ENCODE results near the gene POU3F1. TPM values are rescaled to one million over a fixed set of nuclear protein-coding genes. Genes with fewer than 3 reads are reported as not detected.

The POU3F1 gene
- total RNA-seq, 3 donors from 2014 or later = 0.29 TPM; not detected in 2

GRCh38 chr1:38063616-38064015, 17.0 kb upstream of the POU3F1 start:
- intact Hi-C loops (cut with DNase I; ENCODE audit: low total_unique reads) = loop anchor here (5.0 kb wide), 1 partner anchor 636 kb away; no protein-coding TSS in a partner anchor
- TF ChIP-seq POLR2A (IDR thresholded peaks at IDR 0.05) = no peak
- no peak for TF ChIP-seq CTCF (IDR thresholded peaks at IDR 0.05)
- no peak for TF ChIP-seq POLR2AphosphoS5 (IDR thresholded peaks at IDR 0.05)
- Histone ChIP-seq H3K4me3 (no peak overlapping the region), H3K9me3 (no peaks in the 10 kb centered on the region), H3K27me3 (no peaks in the 10 kb centered on the region), H3K27ac (no peak overlapping the region), H3K36me3 (no peaks in the 10 kb centered on the region), H3K4me1 (no peaks in the 10 kb centered on the region)
- DNase-seq (ENCODE audit: low spot score in 2 of 2) = no peak

- no peak for DNase-seq (ENCODE audit: low spot score in 2 of 2)
- Histone ChIP-seq H3K27ac (no peak overlapping the region), H3K4me1 (no peaks in the 10 kb centered on the region), H3K4me3 (no peak overlapping the region), H3K9me3 (no peaks in the 10 kb centered on the region), H3K36me3 (no peaks in the 10 kb centered on the region), H3K27me3 (no peaks in the 10 kb centered on the region)
- intact Hi-C loops (cut with DNase I; ENCODE audit: low total_unique reads) = loop anchor here (5.0 kb wide), 1 partner anchor 635 kb away; no protein-coding TSS in a partner anchor
- TF ChIP-seq POLR2AphosphoS5 (IDR thresholded peaks at IDR 0.05) = no peak
- TF ChIP-seq CTCF (IDR thresholded peaks at IDR 0.05) = no peak
- TF ChIP-seq POLR2A (IDR thresholded peaks at IDR 0.05) = no peak
Measured at GRCh38 chr1:38062361-38063288, 16.0 kb upstream of the POU3F1 start.

GRCh38 chr1:38061883-38062328, 15.3 kb upstream of the POU3F1 start:
- intact Hi-C loops (cut with DNase I; ENCODE audit: low total_unique reads) = loop anchor here (5.0 kb wide), 1 partner anchor 635 kb away; no protein-coding TSS in a partner anchor
- H3K27ac ChIP-seq = no peak overlapping the region
- no peak overlapping the region for H3K4me3 ChIP-seq

GRCh38 chr1:38061290-38061689, 14.7 kb upstream of the POU3F1 start:
- Histone ChIP-seq H3K27me3 (no peaks in the 10 kb centered on the region), H3K27ac (no peak overlapping the region), H3K4me1 (no peaks in the 10 kb centered on the region), H3K9me3 (no peaks in the 10 kb centered on the region), H3K36me3 (no peaks in the 10 kb centered on the region), H3K4me3 (no peak overlapping the region)
- intact Hi-C loops (cut with DNase I; ENCODE audit: low total_unique reads) = loop anchor here (5.0 kb wide), 1 partner anchor 634 kb away; no protein-coding TSS in a partner anchor
- TF ChIP-seq POLR2A (IDR thresholded peaks at IDR 0.05) = no peak
- no peak for TF ChIP-seq CTCF (IDR thresholded peaks at IDR 0.05)
- TF ChIP-seq POLR2AphosphoS5 (IDR thresholded peaks at IDR 0.05) = no peak
- no peak for DNase-seq (ENCODE audit: low spot score in 2 of 2)

More at GRCh38 chr1:38061883-38062328, 15.3 kb upstream of the POU3F1 start:
- Histone ChIP-seq H3K36me3 (no peaks in the 10 kb centered on the region), H3K4me1 (no peaks in the 10 kb centered on the region), H3K27me3 (no peaks in the 10 kb centered on the region), H3K9me3 (no peaks in the 10 kb centered on the region)
- TF ChIP-seq POLR2A (IDR thresholded peaks at IDR 0.05) = no peak
- DNase-seq (ENCODE audit: low spot score in 2 of 2) = no peak

- H3K4me1 ChIP-seq = no peaks in the 10 kb centered on the region
- no peak for DNase-seq (ENCODE audit: low spot score in 2 of 2)
- intact Hi-C loops (cut with DNase I; ENCODE audit: low total_unique reads) = loop anchor here (5.0 kb wide), 1 partner anchor 633 kb away; no protein-coding TSS in a partner anchor
- no peak overlapping the region for H3K4me3 ChIP-seq
- H3K27ac ChIP-seq = no peak overlapping the region
- no peaks in the 10 kb centered on the region for H3K9me3 ChIP-seq
- TF ChIP-seq CTCF (IDR thresholded peaks at IDR 0.05) = no peak
- TF ChIP-seq POLR2A (IDR thresholded peaks at IDR 0.05) = no peak
- TF ChIP-seq POLR2AphosphoS5 (IDR thresholded peaks at IDR 0.05) = no peak
- H3K27me3 ChIP-seq = no peaks in the 10 kb centered on the region
- H3K36me3 ChIP-seq = no peaks in the 10 kb centered on the region
Measured at GRCh38 chr1:38060498-38060897, 13.9 kb upstream of the POU3F1 start.
